ENCODE measurements around the gene NOXO1. TPM values are rescaled to one million over a fixed set of nuclear protein-coding genes. Genes with fewer than 3 reads are reported as not detected.
A peak's percentile ranks its signal among the peaks of the same experiment; 100 is the strongest.
"Not testable (repeated sequence)": the region's sequence is repeated elsewhere in the genome, so short reads cannot be mapped to it uniquely, and the experiment has no call there.

NOXO1 gene
- total RNA-seq, 1 donor from 2014 or later, result 1.2 TPM

DNA sequence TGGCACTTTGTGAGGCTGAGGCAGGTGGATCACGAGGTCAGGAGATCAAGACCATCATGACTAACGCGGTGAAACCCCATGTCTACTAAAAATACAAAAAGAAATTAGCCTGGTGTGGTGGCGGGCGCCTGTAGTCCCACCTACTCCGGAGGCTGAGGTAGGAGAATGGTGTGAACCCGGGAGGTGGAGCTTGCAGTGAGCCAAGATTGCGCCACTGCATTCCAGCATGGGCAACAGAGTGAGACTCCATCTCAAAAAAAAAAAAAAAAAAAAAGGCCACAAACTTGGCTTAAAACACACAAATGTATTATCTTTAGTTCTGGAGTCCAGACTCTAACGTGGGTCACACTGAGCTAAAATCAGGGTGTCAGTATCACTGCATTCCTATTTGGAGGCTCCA lies 30.5 kb upstream of the NOXO1 start:
- not testable (repeated sequence) for DNase-seq (ENCODE audit: low spot score in 2 of 2); FAIRE-seq

DNA sequence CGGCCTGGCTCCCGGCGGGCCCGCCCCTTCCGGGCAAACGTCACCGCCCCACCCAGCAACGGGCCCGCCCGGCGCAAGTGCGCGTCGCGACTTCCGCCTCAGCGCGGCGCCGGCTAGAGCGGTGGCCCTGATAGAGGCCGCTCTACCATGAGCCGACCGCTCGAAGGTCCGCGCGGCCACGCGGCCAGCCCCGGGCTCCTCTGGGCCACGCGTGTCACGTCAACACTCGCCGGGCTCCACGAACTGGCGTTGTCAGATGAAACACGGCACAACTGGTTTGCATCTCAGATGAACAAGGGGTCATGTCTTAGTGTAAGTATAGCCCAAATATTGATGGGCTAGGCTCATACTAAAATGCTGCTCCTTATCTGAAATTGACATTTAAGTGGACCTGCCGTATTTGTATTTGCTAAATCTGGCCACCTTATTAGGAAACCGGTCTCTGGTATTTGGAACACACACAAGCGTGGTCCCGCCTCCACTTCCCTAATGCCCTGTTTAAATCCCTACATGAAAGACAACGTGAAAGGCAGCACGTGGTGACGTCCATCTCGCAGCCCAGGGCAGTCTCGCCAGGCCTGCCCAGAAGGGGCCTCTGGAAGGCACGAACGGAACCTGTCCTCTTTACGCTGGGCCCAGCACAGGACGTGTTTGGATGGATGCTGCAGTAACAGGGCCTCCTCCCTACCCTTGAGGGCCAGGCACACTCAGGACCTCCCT lies 28.7 kb upstream of the NOXO1 start, which contains the start of gene ZNF598:
ZNF598 (minus strand) TSS at position 31 of the 720 bp plus-strand sequence.
- no peak for FAIRE-seq
- DNase-seq (ENCODE audit: low spot score in 2 of 2), result peak; percentile 99 to 100

DNA sequence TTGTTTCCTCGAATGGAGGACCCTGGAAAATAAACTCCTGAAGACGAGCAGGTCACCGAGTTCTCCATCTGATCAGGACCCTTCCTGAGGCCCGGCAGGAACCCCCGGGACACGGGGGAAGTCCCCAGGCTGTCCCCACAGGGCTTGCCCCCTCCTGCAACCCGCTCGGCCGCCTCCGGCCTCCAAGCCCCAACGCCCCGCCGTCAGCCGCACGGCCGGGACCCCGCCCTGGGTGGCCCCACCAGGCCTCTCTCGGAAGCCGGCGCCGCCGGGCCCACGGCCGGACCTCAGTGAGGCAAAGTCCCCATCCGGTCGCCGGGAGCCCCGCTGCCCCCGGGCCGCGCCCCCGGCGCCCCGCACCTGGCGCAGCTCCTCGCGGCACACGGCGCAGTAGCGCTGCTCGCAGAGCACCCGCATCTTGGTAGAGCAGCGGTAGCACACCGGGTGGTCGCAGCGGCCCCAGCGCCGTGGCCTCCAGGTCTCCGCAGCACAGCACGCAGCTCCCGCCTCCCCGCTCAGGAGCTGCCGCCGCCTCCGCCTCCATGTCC lies 28.0 kb upstream of the NOXO1 start:
- no peak for DNase-seq (ENCODE audit: low spot score in 2 of 2)
- no peak for FAIRE-seq

DNA sequence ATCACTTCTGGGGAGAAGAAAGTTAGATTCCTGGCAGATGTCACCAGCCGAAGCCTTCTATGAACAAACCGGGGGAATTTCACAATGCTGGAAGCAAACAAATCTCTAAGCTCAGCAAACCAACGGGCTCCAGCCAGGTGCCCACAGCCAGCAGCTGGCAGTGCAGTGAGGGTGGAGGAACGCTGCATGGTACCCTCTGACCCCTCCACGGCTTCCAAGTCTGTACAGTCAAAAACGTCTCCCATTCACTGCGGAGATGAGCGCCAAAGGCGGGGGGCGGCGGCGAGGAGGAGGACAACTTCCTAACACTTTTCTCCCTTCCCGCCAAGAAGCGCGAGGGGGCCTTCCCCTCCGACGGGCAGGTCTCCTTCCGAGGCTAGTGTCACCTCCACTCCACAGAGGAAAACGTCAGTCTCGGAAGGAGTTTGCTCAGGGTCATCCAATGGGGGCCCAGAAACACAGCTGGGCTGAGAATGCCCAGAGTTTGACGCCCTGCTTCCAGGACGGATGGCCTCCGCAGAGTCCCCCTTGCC lies 27.4 kb upstream of the NOXO1 start:
- no peak for FAIRE-seq
- no peak for DNase-seq (ENCODE audit: low spot score in 2 of 2)

DNA sequence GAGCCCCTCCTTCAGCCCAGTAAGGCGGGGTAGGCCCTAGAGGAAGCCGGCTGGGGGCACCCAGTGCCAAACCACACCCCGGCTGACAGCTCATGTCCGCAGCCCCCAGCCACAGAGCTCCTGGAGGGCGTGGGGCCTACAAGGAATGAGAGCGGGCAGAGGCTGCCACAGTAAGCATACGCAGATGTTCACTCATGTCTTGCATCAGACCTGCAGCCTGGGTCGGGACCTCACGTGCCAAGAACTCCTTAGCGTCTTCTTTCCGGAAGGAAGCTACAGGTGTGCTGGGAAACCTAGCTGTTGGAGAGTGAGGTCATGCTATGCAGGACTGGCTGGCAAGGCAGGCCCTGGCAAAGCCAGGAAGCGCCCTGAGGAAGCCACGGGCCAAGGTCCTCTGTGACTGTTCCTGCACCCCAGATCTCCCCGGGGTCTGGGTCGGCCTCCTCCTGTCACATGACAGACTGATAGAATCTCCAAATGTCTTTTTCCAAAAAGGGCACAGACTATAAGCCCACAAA lies 26.8 kb upstream of the NOXO1 start:
- DNase-seq (ENCODE audit: low spot score in 2 of 2), result no peak

DNA sequence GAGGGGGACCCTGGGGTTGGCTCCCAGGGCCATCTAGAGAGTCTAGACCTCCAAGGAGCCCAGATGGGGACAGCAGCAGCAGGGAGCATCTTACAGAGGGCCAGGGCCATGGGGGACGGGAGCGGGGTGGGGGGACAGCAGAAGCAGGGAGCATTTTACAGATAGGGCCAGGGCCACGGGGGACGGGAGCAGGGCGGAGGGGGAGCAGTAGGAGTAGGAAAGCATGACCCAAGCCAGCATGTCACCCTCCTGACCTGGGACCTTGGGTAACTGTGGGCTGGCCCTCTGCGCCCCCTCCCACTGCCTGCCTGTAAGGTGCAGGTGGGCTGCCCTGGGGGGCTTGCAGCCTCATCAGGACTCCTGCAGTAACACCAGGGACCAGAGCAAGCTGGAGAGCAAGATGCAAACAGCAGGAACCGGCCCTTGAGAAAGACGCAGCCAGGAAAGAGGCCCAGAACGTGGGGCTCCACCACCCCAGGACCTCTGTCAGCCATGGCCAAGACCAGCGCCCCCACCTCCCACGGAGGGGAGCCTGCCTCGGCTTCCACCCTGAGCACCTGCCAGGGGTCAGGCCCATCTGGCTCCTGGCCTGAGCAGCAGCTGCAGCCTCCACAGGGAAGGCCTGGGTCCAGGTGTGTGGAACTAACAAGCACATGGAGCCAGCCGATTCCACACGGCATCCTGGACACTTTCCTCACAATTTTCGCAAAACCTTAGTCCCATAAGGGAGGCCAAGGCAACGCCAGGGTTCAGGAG lies 26.0 kb upstream of the NOXO1 start:
- no peak for FAIRE-seq
- no peak for DNase-seq (ENCODE audit: low spot score in 2 of 2)

More for the DNA sequence above, 26.8 kb upstream of the NOXO1 start:
- no peak for FAIRE-seq

DNA sequence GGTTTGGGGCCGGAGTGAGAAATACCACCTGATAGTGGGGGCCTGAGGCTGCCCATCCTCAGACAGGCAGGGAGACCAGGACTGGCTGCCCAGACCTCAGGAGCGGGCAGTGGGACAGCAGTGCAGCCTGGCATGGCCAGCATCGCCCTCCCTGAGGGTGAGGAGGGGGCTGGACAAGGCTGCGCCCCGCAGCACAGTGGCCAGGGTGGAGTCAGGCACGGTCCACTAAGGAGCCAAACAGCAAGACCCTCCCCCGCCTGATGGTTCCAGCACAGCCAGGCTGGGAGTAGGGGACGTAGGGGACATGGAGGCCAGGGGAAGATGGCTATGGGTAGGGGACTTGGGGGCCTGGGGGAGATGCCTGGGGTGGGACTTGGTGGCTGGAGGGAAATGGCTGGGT lies 25.0 kb upstream of the NOXO1 start:
- FAIRE-seq (no peak), DNase-seq (ENCODE audit: low spot score in 2 of 2) (no peak)

GRCh38 chr16:2005646-2006045 lies 24.4 kb upstream of the NOXO1 start:
- FAIRE-seq (no peak), DNase-seq (ENCODE audit: low spot score in 2 of 2) (no peak)

- FAIRE-seq, result no peak
- DNase-seq (ENCODE audit: low spot score in 2 of 2), result no peak
Measured at GRCh38 chr16:2004795-2005517, 23.7 kb upstream of the NOXO1 start.

GRCh38 chr16:2003827-2004641 lies 22.8 kb upstream of the NOXO1 start:
- DNase-seq (ENCODE audit: low spot score in 2 of 2), result peak; percentile 80 to 90
- FAIRE-seq, result no peak

- DNase-seq (ENCODE audit: low spot score in 2 of 2) (no peak), FAIRE-seq (no peak)
Measured at GRCh38 chr16:2003231-2003826, 22.1 kb upstream of the NOXO1 start.

GRCh38 chr16:2002406-2003230 lies 21.3 kb upstream of the NOXO1 start:
- no peak for DNase-seq (ENCODE audit: low spot score in 2 of 2)
- FAIRE-seq, result no peak

- no peak for FAIRE-seq
- DNase-seq (ENCODE audit: low spot score in 2 of 2), result no peak
Measured at GRCh38 chr16:2001456-2002355, 20.4 kb upstream of the NOXO1 start.

GRCh38 chr16:2001035-2001434 lies 19.8 kb upstream of the NOXO1 start:
- DNase-seq (ENCODE audit: low spot score in 2 of 2), result no peak
- no peak for FAIRE-seq

DNA sequence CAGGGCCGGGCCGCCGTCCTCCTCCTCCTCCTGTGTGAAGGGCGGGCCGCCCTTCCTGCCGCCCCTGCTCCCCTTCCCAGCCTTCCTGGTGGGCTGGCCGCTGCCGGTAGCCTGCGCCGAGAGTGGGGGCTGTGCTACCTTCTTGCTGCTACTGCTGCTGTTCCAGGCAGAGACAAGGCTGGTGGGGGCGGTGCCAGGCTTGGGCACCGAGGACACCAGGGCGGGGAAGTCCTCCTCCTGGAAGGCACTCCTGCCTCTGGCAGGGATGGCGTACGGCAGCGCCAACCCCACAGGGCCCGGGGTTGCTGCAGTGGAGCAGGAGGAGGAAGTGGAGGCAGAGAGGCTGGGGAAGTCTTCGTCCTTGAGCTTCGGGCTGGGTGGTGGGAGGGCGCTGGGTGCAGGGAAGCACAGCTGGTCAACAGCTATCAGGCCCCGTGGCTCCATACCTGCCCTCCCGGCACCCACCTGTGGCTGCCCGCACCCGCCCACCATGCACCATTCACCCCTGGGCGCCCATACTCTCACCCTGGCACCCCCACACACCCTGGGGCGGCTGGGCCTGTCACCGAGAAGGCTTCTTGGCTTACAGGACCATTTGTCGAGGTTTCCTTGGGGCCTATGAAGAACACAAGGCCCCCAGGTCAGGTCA lies 18.7 kb upstream of the NOXO1 start:
- no peak for FAIRE-seq
- no peak for DNase-seq (ENCODE audit: low spot score in 2 of 2)

DNA sequence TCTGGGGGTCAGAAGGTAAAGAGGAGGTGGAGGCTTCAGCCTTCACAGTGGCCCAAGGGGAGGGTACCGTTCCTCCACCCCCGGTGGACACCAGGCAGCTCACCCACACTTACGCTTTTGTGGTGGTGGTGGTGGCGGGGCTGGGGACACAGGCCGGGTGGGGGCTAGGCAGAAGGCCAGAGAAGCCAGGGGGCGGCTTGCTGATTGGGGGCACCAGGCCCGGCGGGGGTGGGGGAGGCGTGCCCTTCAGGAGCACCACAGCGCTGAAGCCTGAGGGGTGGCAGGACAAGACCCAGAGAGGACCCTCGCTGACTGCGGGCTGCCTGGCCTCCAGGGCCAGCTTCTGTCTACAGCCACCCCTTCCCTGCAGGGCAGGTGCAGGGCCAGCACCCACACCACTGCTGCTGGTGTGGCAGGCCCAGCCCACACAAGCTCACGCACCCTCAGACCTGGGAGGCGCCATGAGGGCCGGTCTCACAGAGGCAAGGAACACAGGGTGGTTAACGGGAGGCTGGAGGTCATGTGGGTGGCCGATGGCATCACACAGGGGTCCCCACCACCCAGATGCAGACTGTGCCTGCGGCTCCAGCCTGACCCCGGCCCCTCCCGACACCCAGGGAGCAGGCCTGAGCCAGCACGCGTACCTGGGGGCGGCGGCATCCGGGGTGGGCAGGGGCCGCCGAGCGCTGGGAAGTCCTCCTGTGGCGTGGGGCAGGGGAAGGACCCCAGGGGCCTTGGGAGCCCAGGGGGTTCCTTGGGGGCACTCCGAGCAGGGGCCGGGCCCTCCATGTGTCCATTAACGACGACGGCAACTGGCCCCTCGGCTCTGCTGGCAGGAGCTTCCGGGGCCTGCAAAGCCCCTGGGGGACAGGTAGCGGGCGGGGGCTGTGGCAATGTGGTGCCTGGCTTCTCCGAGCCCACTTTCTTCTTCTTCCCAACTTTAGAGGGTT lies 17.9 kb upstream of the NOXO1 start:
- no peak for FAIRE-seq
- DNase-seq (ENCODE audit: low spot score in 2 of 2), result no peak

Measured in frontal cortex (tissue), 4 donors.